Motor neuron (in vitro differentiated cells): ENCODE measurements around the gene CHRFAM7A. TPM values are rescaled to one million over a fixed set of nuclear protein-coding genes. Genes with fewer than 3 reads are reported as not detected.
"Not testable (repeated sequence)": the region's sequence is repeated elsewhere in the genome, so short reads cannot be mapped to it uniquely, and the experiment has no call there.

Experiments used
- ATAC-seq, 8 experiments: fragments of 200-7000 bp; cut with Tn5 transposase; replicated peaks in 6 of 8; 2 replicates each; pipeline ENCODE4 v1.8.0; 2021; ENCODE audit warnings: mild to moderate bottlenecking in 8 of 8, moderate library complexity in 8 of 8
- H3K27ac ChIP-seq, 2 donors: fragments of 250-450 bp; sonication (Bioruptor Pico); 2 replicates each; pipeline ENCODE4 v1.9.0; 2021; ENCODE audit warnings: antibody characterized with exemption in 2 of 2, mild to moderate bottlenecking in 2 of 2, moderate library complexity in 1 of 2
- H3K4me1 ChIP-seq, 2 donors: fragments of 250-450 bp; sonication (Bioruptor Pico); replicated peaks in 1 of 2; 2 replicates each; pipeline ENCODE4 v1.6.1; 2021; ENCODE audit warnings: antibody characterized with exemption in 2 of 2, mild to moderate bottlenecking in 2 of 2, moderate library complexity in 1 of 2
- H3K4me3 ChIP-seq, 5 donors: fragments of 250-450 bp; sonication (Bioruptor Pico); 2 replicates each; pipeline ENCODE4 v1.9.0; 2021; ENCODE audit warnings: antibody characterized with exemption in 5 of 5, mild to moderate bottlenecking in 5 of 5, moderate library complexity in 4 of 5
- WGBS, 10 experiments: fragments of 450-650 bp; shearing (Covaris generic); methylation state at CpG; one replicate each; pipeline ENCODE4 v1.0.0; 2022; 5-methylcytosine and 5-hydroxymethylcytosine counted together
- in situ Hi-C, 9 experiments: fragments of 400-800 bp; cut with MboI; loops; one replicate each; pipeline ENCODE4 v1.15.0; 2021; ENCODE audit warnings: low sequenced_read_pairs in 9 of 9, low pct_unique_long_range_greater_than_20kb in 2 of 9; ENCODE audit not compliant: unreplicated experiment in 9 of 9
- total RNA-seq, 8 experiments: library from RNA; unstranded; fragments of 300-600 nt; gene quantifications; 2 replicates each; pipeline versions ENCODE4 v1.2.3 to v1.2.4, GENCODE V29; 2022

Gene CHRFAM7A
- total RNA-seq, 8 experiments from 2014 or later = 0.51 to 3.5 (median 1.8) TPM

DNA sequence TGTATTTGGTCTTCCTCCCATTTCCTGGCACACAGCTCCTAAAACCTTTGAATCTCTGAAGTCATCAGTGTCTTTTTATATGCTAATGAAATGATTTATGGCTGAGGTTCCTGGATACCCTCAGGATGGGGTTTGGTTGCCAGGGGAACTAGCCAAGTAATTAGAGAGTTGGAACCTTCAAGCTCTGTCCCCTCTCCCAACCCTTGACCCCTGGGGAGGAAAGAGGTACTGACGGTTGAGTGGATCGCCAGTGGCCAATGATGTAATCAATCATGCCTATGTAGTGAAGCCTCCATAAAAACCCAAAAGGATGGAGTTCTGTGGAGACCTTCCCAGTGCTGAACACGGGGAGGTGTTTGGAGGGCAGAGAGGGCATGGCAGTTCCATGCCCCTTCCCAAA, 25.1 kb downstream of the CHRFAM7A start:
- H3K4me3 ChIP-seq, in situ Hi-C loops, H3K27ac ChIP-seq, H3K4me1 ChIP-seq: not testable (repeated sequence)
- WGBS, 10 experiments = no CpG with 5 or more reads among the region's 3 CpGs
- peak in 4 of 8 experiments; percentile 59 to 67 (median 64) for ATAC-seq

- H3K27ac ChIP-seq, H3K4me3 ChIP-seq, ATAC-seq, in situ Hi-C loops, H3K4me1 ChIP-seq: not testable (repeated sequence)
- WGBS, 10 experiments = 100% methylated on average over 3 of the region's 17 CpGs; no CpG with 5 or more reads in 9 of the 10 experiments
Measured at GRCh38 chr15:30367246-30367645, 26.1 kb downstream of the CHRFAM7A start.

DNA sequence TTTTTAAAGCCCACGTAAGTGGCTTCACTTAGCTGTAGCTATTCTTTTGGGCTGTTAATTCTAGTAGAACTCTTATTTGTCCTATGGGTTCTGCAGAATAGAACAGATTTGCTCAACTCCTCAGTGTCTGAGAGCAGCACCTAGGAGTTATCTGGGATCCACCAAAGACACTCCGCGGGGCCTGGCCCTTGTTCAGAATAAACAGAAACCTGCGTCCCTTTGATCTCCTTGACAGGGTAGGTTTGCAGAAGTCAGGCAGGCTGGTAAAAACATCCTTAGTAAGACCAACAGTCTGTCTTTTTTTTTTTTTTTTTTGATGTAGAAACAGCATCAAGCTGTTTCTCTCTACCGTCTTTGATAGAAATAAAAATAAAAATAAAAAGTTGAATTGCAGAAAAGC, 31.9 kb downstream of the CHRFAM7A start:
- ATAC-seq, in situ Hi-C loops, H3K27ac ChIP-seq, H3K4me3 ChIP-seq, H3K4me1 ChIP-seq: not testable (repeated sequence)
- WGBS, 10 experiments = no CpG with 5 or more reads among the region's 5 CpGs

- H3K4me1 ChIP-seq, H3K4me3 ChIP-seq, H3K27ac ChIP-seq, ATAC-seq, in situ Hi-C loops: not testable (repeated sequence)
- no CpG with 5 or more reads among the region's 2 CpGs for WGBS, 10 experiments
Measured at GRCh38 chr15:30360990-30361389, 32.4 kb downstream of the CHRFAM7A start.

DNA sequence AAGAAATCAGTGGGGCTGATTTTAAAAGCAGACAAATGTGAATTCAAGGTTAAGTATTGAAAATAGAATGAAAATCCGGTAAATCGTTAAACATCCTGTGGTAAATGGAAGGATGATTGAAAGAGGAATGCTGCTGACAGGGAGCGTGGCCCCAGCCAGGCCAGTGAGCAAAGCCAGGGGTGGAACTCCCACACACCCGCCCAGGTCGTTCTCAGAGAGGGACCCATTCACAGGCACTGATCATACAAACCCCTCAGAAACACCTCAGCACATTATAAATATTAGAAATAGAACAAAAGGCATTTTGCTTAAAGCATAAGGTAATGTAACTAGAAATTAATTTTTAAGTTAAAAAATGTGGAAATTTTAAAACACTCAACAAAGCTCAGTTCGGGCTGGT, 38.3 kb downstream of the CHRFAM7A start:
- no CpG with 5 or more reads among the region's 6 CpGs for WGBS, 10 experiments
- H3K4me1 ChIP-seq, H3K4me3 ChIP-seq, in situ Hi-C loops, H3K27ac ChIP-seq: not testable (repeated sequence)
- peak in 1 of 8 experiments; percentile 22 for ATAC-seq

- ATAC-seq, H3K4me3 ChIP-seq, H3K4me1 ChIP-seq, H3K27ac ChIP-seq, in situ Hi-C loops: not testable (repeated sequence)
- no CpG with 5 or more reads among the region's 5 CpGs for WGBS, 10 experiments
Measured at GRCh38 chr15:30349803-30350202, 43.5 kb downstream of the CHRFAM7A start.

DNA sequence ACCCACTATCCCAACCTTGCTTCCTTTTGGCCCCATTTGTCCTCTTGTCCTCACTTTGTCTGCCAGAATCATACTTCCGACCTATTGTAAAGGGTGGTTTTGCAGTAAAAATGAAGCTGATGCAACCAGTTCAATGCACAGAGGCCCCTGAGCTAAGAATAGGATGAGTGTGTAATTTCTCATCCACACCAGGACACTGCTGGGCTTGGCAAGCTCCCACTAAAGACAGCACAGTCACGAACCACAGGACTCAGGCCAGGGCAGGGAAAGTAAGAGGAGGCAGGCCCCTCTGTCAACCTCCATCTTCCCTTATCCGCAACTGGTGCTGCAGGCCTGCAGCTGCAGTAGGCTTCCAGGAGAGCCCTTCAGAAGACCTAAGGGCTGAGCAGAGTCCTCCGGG, 56.8 kb downstream of the CHRFAM7A start:
- H3K27ac ChIP-seq, H3K4me3 ChIP-seq, in situ Hi-C loops, H3K4me1 ChIP-seq: not testable (repeated sequence)
- no CpG with 5 or more reads among the region's 4 CpGs for WGBS, 10 experiments
- peak in 5 of 8 experiments; percentile 63 to 94 (median 93) for ATAC-seq

DNA sequence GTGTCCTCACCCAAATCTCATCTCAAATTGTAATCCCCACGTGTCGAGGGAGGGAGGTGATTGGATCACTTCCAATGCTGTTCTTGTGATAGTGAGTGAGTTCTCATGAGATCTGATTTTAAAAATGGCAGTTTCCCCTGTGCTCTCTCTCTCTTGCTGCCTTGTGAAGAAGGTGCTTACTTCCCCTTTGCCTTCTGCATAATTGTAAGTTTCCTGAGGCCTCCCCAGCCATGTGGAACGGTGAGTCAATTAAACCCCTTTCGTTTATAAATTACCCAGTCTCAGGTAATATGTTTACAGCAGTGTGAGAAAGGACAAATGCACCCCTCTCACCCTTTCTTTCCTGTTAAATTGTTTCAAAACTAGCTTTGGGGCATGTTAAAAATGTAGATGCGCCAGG, 59.2 kb downstream of the CHRFAM7A start:
- ATAC-seq, H3K4me1 ChIP-seq, in situ Hi-C loops, H3K27ac ChIP-seq, H3K4me3 ChIP-seq: not testable (repeated sequence)
- no CpG with 5 or more reads among the region's 5 CpGs for WGBS, 10 experiments

GRCh38 chr15:30326145-30326544, 67.2 kb downstream of the CHRFAM7A start:
- WGBS, 10 experiments = no CpG with 5 or more reads among the region's 13 CpGs
- in situ Hi-C loops = not testable (repeated sequence)

DNA sequence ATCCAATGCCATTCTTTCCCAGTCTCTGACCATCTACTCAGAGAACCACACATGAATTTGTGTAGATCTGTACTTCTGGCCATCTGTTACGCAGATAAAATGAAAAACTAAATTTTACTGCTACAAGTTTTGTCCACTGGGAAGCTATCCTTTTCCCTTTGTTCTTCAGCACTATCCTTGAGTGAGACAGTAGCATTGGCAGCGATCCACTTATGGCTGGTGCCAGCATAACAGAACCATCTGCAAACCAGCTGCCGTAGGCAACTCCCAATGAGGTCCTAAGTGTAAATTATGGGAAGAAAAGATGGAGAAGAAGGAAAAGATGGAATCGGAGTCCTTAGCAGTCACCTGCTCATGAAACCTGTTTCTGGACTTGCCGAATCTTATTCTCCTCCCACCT, 72.3 kb downstream of the CHRFAM7A start:
- H3K4me3 ChIP-seq, H3K4me1 ChIP-seq, in situ Hi-C loops, H3K27ac ChIP-seq: not testable (repeated sequence)
- peak in 3 of 8 experiments; percentile 38 to 84 (median 55) for ATAC-seq
- WGBS, 10 experiments = no CpG with 5 or more reads among the region's 5 CpGs

More at GRCh38 chr15:30326145-30326544, 67.2 kb downstream of the CHRFAM7A start:
- not testable (repeated sequence) for ATAC-seq, H3K27ac ChIP-seq, H3K4me1 ChIP-seq, H3K4me3 ChIP-seq

DNA sequence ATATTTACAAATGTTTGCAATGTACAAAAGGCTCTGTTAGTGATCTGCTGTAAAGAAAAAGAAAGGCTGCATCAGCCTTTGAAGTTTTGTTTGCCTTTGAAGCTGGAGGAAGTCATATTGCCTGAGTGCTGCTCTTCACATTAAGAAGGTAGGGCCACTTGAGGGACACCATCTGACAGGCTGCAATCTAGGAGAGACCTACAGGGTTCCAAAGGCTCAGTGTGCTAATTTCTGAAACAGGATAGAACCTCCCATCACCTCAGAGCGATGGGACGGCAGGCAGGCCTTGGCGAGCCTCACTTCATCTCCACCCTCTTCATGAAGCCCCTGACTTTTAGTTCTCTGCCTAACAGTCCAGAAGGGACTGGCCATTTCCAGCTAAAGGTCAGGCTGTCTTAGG, 77.6 kb downstream of the CHRFAM7A start:
- H3K4me1 ChIP-seq, in situ Hi-C loops, H3K4me3 ChIP-seq, H3K27ac ChIP-seq, ATAC-seq: not testable (repeated sequence)
- WGBS, 10 experiments = no CpG with 5 or more reads among the region's 3 CpGs

- H3K4me1 ChIP-seq, H3K4me3 ChIP-seq, H3K27ac ChIP-seq, in situ Hi-C loops: not testable (repeated sequence)
- peak in 7 of 8 experiments; percentile 22 to 68 (median 41) for ATAC-seq
Measured at GRCh38 chr15:30310575-30310974, 82.8 kb downstream of the CHRFAM7A start.
